Activated CD8-positive, alpha-beta T cell treated with anti-CD3 and anti-CD28 coated beads for 36 hours (primary cell): ENCODE measurements around the gene SART3. TPM values are rescaled to one million over a fixed set of nuclear protein-coding genes. Genes with fewer than 3 reads are reported as not detected.

Source experiments
- ATAC-seq: fragments of 200-7000 bp; cut with Tn5 transposase; one replicate; pipeline ENCODE4 v1.10.0; 2021; ENCODE audit warnings: mild to moderate bottlenecking, moderate library complexity
- CTCF ChIA-PET: fragments of 350-600 bp; sonication (Branson Sonifier 250); formaldehyde crosslinking; loops from one replicate; lab custom pipeline; 2021; ENCODE audit warnings: antibody characterized with exemption; lab: Charles Lee
- POLR2A ChIA-PET: fragments of 350-600 bp; sonication (Branson Sonifier 250); formaldehyde crosslinking; loops from one replicate; lab custom pipeline; 2021; ENCODE audit warnings: antibody characterized with exemption; lab: Charles Lee
- DNase-seq: peaks from one replicate; pipeline ENCODE4 v3.0.0-alpha.2; 2020
- H3K27ac Mint-ChIP-seq: one replicate; pipeline ENCODE4 v1.8.0; 2021; ENCODE audit warnings: mild to moderate bottlenecking, mixed read lengths
- H3K27me3 Mint-ChIP-seq: one replicate; pipeline ENCODE4 v1.8.0; 2021; ENCODE audit warnings: mixed read lengths
- H3K36me3 Mint-ChIP-seq: one replicate; pipeline ENCODE4 v1.8.0; 2021; ENCODE audit warnings: low read depth, mixed read lengths
- H3K4me1 Mint-ChIP-seq: one replicate; pipeline ENCODE4 v1.8.0; 2021; ENCODE audit warnings: low read depth, mixed read lengths
- H3K4me3 Mint-ChIP-seq: one replicate; pipeline ENCODE4 v1.8.0; 2021; ENCODE audit warnings: mild to moderate bottlenecking, moderate library complexity, mixed read lengths
- H3K9me3 Mint-ChIP-seq: one replicate; pipeline ENCODE4 v1.8.0; 2021; ENCODE audit warnings: mixed read lengths
- CTCF ChIP-seq: fragments of 200-600 bp; IDR thresholded peaks from one replicate; pipeline ENCODE4 v1.8.0; 2022; ENCODE audit warnings: antibody characterized with exemption, mild to moderate bottlenecking
- intact Hi-C: fragments of 100-400 bp; cut with micrococcal nuclease; formaldehyde crosslinking; loops from one replicate; pipeline ENCODE4 v1.10.0; 2022
- total RNA-seq, 2 experiments: library from RNA; stranded (reverse); gene quantifications; one replicate each; pipeline ENCODE4 v1.2.3, GENCODE V29; 2021

SART3 gene
- total RNA-seq, 2 experiments from 2014 or later = 80.1 to 81.4 TPM

- ATAC-seq (no peak), DNase-seq (no peak)
- CTCF ChIA-PET = no interaction called here
- Mint-ChIP-seq H3K9me3 (no peaks in the 10 kb centered on the region), H3K4me1 (peaks cover 58% of the 10 kb centered on the region), H3K4me3 (peak overlapping the region; percentile 14), H3K36me3 (peaks cover 31% of the 10 kb centered on the region), H3K27me3 (no peaks in the 10 kb centered on the region), H3K27ac (peak overlapping the region; percentile 0)
- intact Hi-C loops = no loop called here
- POLR2A ChIA-PET = no interaction called here
- no peak for TF ChIP-seq CTCF
These were observed 9.4 kb downstream of the SART3 start for GRCh38 chr12:108551535-108551934.

GRCh38 chr12:108548954-108549521, 11.9 kb downstream of the SART3 start:
- no peak for DNase-seq
- no peak for TF ChIP-seq CTCF
- Mint-ChIP-seq H3K27me3 (no peaks in the 10 kb centered on the region), H3K36me3 (peaks cover 38% of the 10 kb centered on the region), H3K4me1 (peaks cover 46% of the 10 kb centered on the region), H3K27ac (peak overlapping the region; percentile 38), H3K4me3 (no peak overlapping the region), H3K9me3 (no peaks in the 10 kb centered on the region)
- CTCF ChIA-PET = interaction anchor here (0.8 to 1.5 kb wide), 7 partner anchors 9 to 255 kb away, joined by 3 to 6 read pairs (median 4); partner anchors contain the start of gene SART3
- POLR2A ChIA-PET = interaction anchor here (1.0 to 2.3 kb wide), 5 partner anchors 10 to 86 kb away, joined by 3 to 9 read pairs (median 4); partner anchors contain the start of genes ISCU and SART3
- ATAC-seq = no peak
- intact Hi-C loops = no loop called here

- H3K36me3 Mint-ChIP-seq = peaks cover 45% of the 10 kb centered on the region
These were observed 13.3 kb downstream of the SART3 start for GRCh38 chr12:108547686-108548085.

GRCh38 chr12:108543652-108544051, 17.3 kb downstream of the SART3 start:
- Mint-ChIP-seq H3K4me1 (peaks cover 20% of the 10 kb centered on the region), H3K27ac (no peak overlapping the region), H3K36me3 (peaks cover 45% of the 10 kb centered on the region), H3K4me3 (no peak overlapping the region), H3K9me3 (no peaks in the 10 kb centered on the region), H3K27me3 (no peaks in the 10 kb centered on the region)
- intact Hi-C loops = no loop called here
- no peak for ATAC-seq
- ChIA-PET CTCF (interaction anchor here (1.1 kb wide), 1 partner anchor 13 kb away, joined by 4 read pairs; no protein-coding TSS in a partner anchor), POLR2A (interaction anchor here (0.6 to 1.2 kb wide), 2 partner anchors 17 to 30 kb away, joined by 3 to 4 read pairs; partner anchors contain the start of gene SART3)
- TF ChIP-seq CTCF = no peak
- DNase-seq = no peak

More at GRCh38 chr12:108547686-108548085, 13.3 kb downstream of the SART3 start:
- POLR2A ChIA-PET = no interaction called here
- no peaks in the 10 kb centered on the region for H3K27me3 Mint-ChIP-seq
- no peaks in the 10 kb centered on the region for H3K9me3 Mint-ChIP-seq
- peaks cover 32% of the 10 kb centered on the region for H3K4me1 Mint-ChIP-seq
- no peak overlapping the region for H3K4me3 Mint-ChIP-seq
- CTCF ChIA-PET = no interaction called here
- no peak for DNase-seq
- TF ChIP-seq CTCF = no peak
- no peak for ATAC-seq
- no peak overlapping the region for H3K27ac Mint-ChIP-seq
- intact Hi-C loops = no loop called here

- DNase-seq (no peak), ATAC-seq (no peak)
- H3K36me3 Mint-ChIP-seq = peaks cover 48% of the 10 kb centered on the region
- no peaks in the 10 kb centered on the region for H3K27me3 Mint-ChIP-seq
- intact Hi-C loops = no loop called here
- ChIA-PET CTCF (no interaction called here), POLR2A (interaction anchor here (0.7 kb wide), 1 partner anchor 17 kb away, joined by 3 read pairs; no protein-coding TSS in a partner anchor)
- no peak overlapping the region for H3K27ac Mint-ChIP-seq
- no peak overlapping the region for H3K4me3 Mint-ChIP-seq
- H3K4me1 Mint-ChIP-seq = peaks cover 20% of the 10 kb centered on the region
- TF ChIP-seq CTCF = no peak
- H3K9me3 Mint-ChIP-seq = no peaks in the 10 kb centered on the region
These were observed 18.7 kb downstream of the SART3 start for GRCh38 chr12:108542320-108542719.
